HL-60 (cell line): ENCODE measurements around the gene IFI30.

Experiments
- DNase-seq, 2 experiments: peaks; one replicate each; pipeline ENCODE4 v3.0.0-alpha.2; 2010 to 2020; ENCODE audit warnings: low read depth in 1 of 2, low spot score in 1 of 2
- H3K27ac ChIP-seq: fragments of 250-450 bp; sonication (Bioruptor Pico); replicated peaks from 2 replicates; pipeline ENCODE4 v1.5.1; 2020; ENCODE audit warnings: mild to moderate bottlenecking, moderate library complexity
- H3K27me3 ChIP-seq: fragments of 250-450 bp; sonication (Bioruptor Pico); 2 replicates; pipeline ENCODE4 v1.5.1; 2021; ENCODE audit warnings: mild to moderate bottlenecking, moderate library complexity; ENCODE audit not compliant: insufficient read depth, poor library complexity, severe bottlenecking
- H3K4me3 ChIP-seq: replicated peaks from 2 replicates; pipeline ENCODE4 v1.5.1; 2011; ENCODE audit warnings: mild to moderate bottlenecking, control low read depth, low read length; ENCODE audit not compliant: insufficient read depth
- CTCF ChIP-seq: IDR thresholded peaks from one replicate; pipeline ENCODE4 v1.5.1; 2011; ENCODE audit warnings: low read length, control low read depth, inconsistent platforms; ENCODE audit not compliant: insufficient read depth
- GABPA ChIP-seq: IDR thresholded peaks from 2 replicates; pipeline ENCODE4 v1.6.1; 2012; ENCODE audit warnings: low read depth
- POLR2AphosphoS5 ChIP-seq: IDR thresholded peaks from 2 replicates; pipeline ENCODE4 v1.6.1; 2012; ENCODE audit warnings: low read depth
- SPI1 ChIP-seq: IDR thresholded peaks from 2 replicates; pipeline ENCODE4 v1.6.1; 2012; ENCODE audit warnings: low read depth, mild to moderate bottlenecking, borderline replicate concordance
- TF ChIP-seq, protein P1 (sequence below): IDR thresholded peaks from 2 replicates; pipeline ENCODE4 v1.6.1; 2012; ENCODE audit warnings: low read depth; ENCODE audit not compliant: insufficient replicate concordance

Gene IFI30

GRCh38 chr19:18219911-18220631, 46.5 kb downstream of the IFI30 start:
- DNase-seq = no peak
- Histone ChIP-seq H3K27me3 (peaks cover 24% of the 10 kb centered on the region), H3K4me3 (no peak overlapping the region), H3K27ac (no peak overlapping the region)
- TF ChIP-seq SPI1 (no peak), GABPA (no peak), POLR2AphosphoS5 (no peak), CTCF (no peak)
- TF ChIP-seq, protein P1, sequence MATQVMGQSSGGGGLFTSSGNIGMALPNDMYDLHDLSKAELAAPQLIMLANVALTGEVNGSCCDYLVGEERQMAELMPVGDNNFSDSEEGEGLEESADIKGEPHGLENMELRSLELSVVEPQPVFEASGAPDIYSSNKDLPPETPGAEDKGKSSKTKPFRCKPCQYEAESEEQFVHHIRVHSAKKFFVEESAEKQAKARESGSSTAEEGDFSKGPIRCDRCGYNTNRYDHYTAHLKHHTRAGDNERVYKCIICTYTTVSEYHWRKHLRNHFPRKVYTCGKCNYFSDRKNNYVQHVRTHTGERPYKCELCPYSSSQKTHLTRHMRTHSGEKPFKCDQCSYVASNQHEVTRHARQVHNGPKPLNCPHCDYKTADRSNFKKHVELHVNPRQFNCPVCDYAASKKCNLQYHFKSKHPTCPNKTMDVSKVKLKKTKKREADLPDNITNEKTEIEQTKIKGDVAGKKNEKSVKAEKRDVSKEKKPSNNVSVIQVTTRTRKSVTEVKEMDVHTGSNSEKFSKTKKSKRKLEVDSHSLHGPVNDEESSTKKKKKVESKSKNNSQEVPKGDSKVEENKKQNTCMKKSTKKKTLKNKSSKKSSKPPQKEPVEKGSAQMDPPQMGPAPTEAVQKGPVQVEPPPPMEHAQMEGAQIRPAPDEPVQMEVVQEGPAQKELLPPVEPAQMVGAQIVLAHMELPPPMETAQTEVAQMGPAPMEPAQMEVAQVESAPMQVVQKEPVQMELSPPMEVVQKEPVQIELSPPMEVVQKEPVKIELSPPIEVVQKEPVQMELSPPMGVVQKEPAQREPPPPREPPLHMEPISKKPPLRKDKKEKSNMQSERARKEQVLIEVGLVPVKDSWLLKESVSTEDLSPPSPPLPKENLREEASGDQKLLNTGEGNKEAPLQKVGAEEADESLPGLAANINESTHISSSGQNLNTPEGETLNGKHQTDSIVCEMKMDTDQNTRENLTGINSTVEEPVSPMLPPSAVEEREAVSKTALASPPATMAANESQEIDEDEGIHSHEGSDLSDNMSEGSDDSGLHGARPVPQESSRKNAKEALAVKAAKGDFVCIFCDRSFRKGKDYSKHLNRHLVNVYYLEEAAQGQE = no peak

DNA sequence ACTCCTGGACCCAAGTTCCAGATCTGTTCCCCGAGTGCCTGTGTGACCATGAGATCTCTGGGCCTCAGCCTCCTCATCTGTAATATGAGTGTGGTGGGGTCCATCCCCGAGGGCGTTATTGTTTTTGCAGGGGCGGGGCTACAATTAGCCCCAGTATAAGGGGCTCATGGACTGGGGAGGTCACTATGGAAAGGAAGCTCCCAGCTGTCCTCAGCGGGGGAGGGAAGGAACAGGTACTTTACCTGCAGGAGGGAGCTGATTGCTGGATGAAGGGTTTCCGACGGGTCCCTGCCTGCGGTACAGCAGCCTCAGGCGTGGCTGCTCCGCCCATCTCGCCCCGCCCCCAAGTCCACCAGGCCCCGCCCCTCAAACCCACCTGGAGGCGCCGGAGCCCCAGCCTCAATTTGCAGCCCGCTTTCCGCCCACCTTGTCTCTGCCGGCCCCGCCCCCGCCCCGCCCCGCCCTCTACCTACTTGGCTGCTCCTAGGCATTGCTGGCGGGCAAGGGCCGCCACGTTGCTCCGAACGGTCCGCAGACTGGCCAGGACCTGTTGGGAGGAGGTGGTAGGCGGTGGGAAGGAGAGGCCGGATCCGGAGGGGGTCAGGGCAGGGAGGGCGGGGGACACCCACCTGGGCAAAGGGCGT, 47.1 kb downstream of the IFI30 start:
- no peak for DNase-seq

More for the DNA sequence above, 47.1 kb downstream of the IFI30 start:
- no peak overlapping the region for H3K27ac ChIP-seq
- TF ChIP-seq CTCF = no peak
- TF ChIP-seq GABPA = no peak
- TF ChIP-seq SPI1 = no peak
- TF ChIP-seq POLR2AphosphoS5 = no peak
- TF ChIP-seq, protein P1 = no peak
- peaks cover 31% of the 10 kb centered on the region for H3K27me3 ChIP-seq
- H3K4me3 ChIP-seq = no peak overlapping the region
